HG03103 (cell line): ENCODE results near the gene MYO15B.

ENCODE experiments used
- ATAC-seq: cut with Tn5 transposase; IDR thresholded peaks from one replicate; pipeline ENCODE4 v1.9.1; 2021; ENCODE audit warnings: low read depth; ENCODE audit not compliant: unreplicated experiment

The MYO15B gene

GRCh38 chr17:75558666-75559530 is 28.7 kb upstream of the MYO15B start:
- ATAC-seq: no peak

GRCh38 chr17:75559958-75560533 is 27.6 kb upstream of the MYO15B start:
- no peak for ATAC-seq

- no peak for ATAC-seq
Observed at GRCh38 chr17:75561927-75562603, 25.5 kb upstream of the MYO15B start.

- ATAC-seq: no peak
Observed at GRCh38 chr17:75563063-75563758, 24.4 kb upstream of the MYO15B start.

GRCh38 chr17:75564195-75564594 is 23.4 kb upstream of the MYO15B start:
- no peak for ATAC-seq

- no peak for ATAC-seq
Observed at GRCh38 chr17:75565066-75565465, 22.5 kb upstream of the MYO15B start.

GRCh38 chr17:75565618-75566017 is 22.0 kb upstream of the MYO15B start:
- no peak for ATAC-seq

- ATAC-seq: no peak
Observed at GRCh38 chr17:75566416-75566815, 21.2 kb upstream of the MYO15B start.

GRCh38 chr17:75566834-75567233 is 20.8 kb upstream of the MYO15B start:
- no peak for ATAC-seq

GRCh38 chr17:75568412-75569255 is 19.0 kb upstream of the MYO15B start:
- ATAC-seq: no peak

- ATAC-seq: no peak
Observed at GRCh38 chr17:75570034-75570676, 17.4 kb upstream of the MYO15B start.

- no peak for ATAC-seq
Observed at GRCh38 chr17:75570772-75571171, 16.8 kb upstream of the MYO15B start.

GRCh38 chr17:75571197-75571884 is 16.3 kb upstream of the MYO15B start:
- ATAC-seq: no peak

- no peak for ATAC-seq
Observed at GRCh38 chr17:75571885-75572215, 15.8 kb upstream of the MYO15B start.

- ATAC-seq: no peak
Observed at GRCh38 chr17:75572713-75573539, 14.7 kb upstream of the MYO15B start.

- no peak for ATAC-seq
Observed at GRCh38 chr17:75573540-75573957, 14.1 kb upstream of the MYO15B start.

GRCh38 chr17:75573994-75574393 is 13.6 kb upstream of the MYO15B start:
- ATAC-seq: no peak

- no peak for ATAC-seq
Observed at GRCh38 chr17:75574404-75575036, 13.1 kb upstream of the MYO15B start.
